Measurements from ENCODE around the gene MYBPHL.
A peak's percentile ranks its signal among the peaks of the same experiment; 100 is the strongest.

MYBPHL gene

GRCh38 chr1:109281680-109282496 is 24.9 kb downstream of the MYBPHL start:
- no peak for DNase-seq (ENCODE audit: extremely low read depth in 1 of 2, low read depth in 1 of 2)

DNA sequence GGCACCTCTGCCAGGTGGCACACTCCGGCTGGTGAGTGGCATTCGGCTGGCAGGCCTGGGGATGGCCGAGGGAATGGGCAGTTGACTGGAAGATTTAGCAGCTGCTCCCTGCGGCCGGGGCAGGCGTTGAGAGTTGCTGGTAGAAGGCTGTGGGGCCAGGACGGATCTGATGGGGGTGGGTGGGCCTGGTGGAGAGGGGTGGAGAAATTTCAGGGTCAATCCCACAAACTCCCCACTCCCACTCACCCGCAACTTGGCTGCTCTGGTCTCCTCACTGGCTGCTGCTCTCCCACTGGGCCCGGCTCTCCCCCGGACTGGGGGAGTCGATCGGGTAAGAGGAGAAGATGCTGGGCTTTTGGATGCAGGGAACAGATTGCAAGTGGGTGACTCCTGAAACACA is 25.9 kb downstream of the MYBPHL start:
- no peak for DNase-seq (ENCODE audit: extremely low read depth in 1 of 2, low read depth in 1 of 2)

- no peak for DNase-seq (ENCODE audit: extremely low read depth in 1 of 2, low read depth in 1 of 2)
Measured at GRCh38 chr1:109279615-109280278, 27.1 kb downstream of the MYBPHL start.

DNA sequence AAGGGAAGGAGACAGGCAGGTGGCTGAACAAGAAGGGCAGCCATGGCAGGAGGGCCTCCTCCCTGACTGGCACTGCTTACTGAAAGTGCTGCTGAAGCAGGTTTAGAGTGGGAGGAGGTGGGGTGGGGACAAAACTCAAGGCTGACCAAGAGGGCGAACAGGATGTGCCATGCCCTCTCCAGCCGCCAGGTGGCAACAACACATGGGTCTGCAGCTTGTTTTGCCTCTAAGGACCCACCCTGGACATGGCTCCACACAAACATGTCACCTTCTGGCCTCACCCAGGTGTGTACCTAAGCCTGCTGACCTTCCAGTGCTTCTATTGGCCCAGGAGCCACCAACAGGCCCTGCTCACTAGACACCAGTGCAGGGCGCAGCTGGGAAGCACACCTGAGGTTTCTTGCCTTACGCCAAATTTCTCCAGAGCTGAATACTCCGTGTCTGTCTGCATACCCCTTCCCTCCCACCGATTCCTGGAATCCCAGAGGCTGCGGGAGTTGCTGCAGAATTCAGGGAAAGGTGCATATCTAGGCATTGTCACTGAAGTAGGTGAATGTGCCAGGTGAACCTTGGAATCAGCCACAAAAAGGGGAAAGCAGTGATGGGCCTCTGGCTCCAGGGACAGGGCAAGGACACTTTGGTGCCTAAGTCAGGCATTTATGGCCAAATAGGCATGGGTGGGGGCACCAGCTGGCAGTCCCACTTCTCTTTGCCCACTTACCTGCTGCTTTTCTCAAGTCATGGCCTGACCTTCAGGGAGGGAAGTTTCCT is 29.2 kb downstream of the MYBPHL start:
- peak; percentile 30 to 61 for DNase-seq (ENCODE audit: extremely low read depth in 1 of 2, low read depth in 1 of 2)

- no peak for DNase-seq (ENCODE audit: extremely low read depth in 1 of 2, low read depth in 1 of 2)
Measured at GRCh38 chr1:109275706-109276345, 31.0 kb downstream of the MYBPHL start.

- no peak for DNase-seq (ENCODE audit: extremely low read depth in 1 of 2, low read depth in 1 of 2)
Measured at GRCh38 chr1:109274533-109275476, 32.0 kb downstream of the MYBPHL start.

- no peak for DNase-seq (ENCODE audit: extremely low read depth in 1 of 2, low read depth in 1 of 2)
Measured at GRCh38 chr1:109273570-109274288, 33.1 kb downstream of the MYBPHL start.

- no peak for DNase-seq (ENCODE audit: extremely low read depth in 1 of 2, low read depth in 1 of 2)
Measured at GRCh38 chr1:109272831-109273547, 33.8 kb downstream of the MYBPHL start.

DNA sequence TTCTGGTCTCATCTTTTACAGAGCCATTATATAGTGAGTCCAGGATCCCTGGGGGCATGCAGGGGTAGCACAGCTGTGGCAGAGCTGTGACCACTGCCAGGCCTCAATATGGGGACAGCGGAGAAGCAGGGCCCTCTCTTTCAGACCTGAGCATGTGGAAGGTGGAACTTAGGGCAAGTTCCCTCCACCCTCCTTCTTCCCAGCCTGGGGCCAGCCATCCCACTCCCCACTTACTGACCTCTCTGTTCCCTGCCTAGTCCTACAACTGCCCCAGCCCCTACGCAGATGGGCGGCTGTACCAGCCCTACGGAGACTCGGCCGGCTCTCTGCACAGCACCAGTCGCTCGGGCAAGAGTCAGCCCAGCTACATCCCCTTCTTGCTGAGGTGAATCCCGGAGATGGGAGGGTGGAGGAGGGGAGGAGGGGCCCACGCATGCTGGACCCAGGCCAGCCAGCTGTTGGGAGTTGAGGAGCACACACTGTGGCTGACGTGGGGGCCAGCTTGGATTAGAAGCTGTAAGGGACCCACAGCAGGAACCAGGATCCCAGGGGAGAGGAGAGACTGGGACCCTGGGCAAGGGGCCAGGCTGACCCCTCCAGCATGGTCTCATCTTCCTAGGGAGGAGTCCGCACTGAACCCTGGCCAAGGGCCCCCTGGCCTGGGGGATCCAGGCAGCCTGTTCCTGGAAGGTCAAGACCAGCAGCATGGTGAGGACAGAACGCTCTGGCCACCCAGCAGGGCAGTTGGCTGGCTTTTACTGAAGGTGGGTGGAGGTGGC is 34.6 kb downstream of the MYBPHL start:
- DNase-seq (ENCODE audit: extremely low read depth in 1 of 2, low read depth in 1 of 2), result no peak

- DNase-seq (ENCODE audit: extremely low read depth in 1 of 2, low read depth in 1 of 2), result no peak
Measured at GRCh38 chr1:109271458-109271857, 35.4 kb downstream of the MYBPHL start.

DNA sequence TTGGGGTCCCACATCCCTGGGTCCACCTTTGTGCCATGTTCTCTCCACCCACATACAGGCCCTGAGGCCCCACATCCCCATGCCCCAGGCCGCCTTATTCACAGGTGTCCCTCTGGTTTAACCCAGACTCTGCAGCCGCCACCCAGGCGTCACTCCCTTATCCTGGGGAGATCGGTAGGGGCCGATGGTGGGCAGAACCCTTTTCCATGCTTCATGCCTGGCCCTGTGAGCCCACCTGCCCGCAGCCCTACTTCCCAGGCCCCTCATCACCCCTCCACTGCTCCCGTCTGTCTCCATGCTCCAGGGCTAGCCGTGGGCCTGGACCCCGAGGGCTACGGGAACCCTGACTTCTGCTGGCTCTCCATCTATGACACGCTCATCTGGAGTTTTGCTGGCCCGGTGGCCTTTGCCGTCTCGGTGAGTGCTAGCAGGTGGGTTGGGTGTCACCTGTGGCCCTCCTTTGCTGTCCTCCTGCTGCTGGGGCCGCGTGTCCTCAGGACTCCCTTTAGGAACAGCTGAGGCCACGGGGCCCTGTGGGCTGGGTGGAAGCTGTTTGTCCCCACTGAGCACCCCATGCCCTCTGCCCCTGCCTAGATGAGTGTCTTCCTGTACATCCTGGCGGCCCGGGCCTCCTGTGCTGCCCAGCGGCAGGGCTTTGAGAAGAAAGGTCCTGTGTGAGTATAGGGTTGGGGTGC is 36.0 kb downstream of the MYBPHL start:
- DNase-seq (ENCODE audit: extremely low read depth in 1 of 2, low read depth in 1 of 2), result no peak

GRCh38 chr1:109269981-109270622 is 36.7 kb downstream of the MYBPHL start:
- DNase-seq (ENCODE audit: extremely low read depth in 1 of 2, low read depth in 1 of 2), result no peak

- DNase-seq (ENCODE audit: extremely low read depth in 1 of 2, low read depth in 1 of 2), result no peak
Measured at GRCh38 chr1:109269212-109269980, 37.4 kb downstream of the MYBPHL start.

DNA sequence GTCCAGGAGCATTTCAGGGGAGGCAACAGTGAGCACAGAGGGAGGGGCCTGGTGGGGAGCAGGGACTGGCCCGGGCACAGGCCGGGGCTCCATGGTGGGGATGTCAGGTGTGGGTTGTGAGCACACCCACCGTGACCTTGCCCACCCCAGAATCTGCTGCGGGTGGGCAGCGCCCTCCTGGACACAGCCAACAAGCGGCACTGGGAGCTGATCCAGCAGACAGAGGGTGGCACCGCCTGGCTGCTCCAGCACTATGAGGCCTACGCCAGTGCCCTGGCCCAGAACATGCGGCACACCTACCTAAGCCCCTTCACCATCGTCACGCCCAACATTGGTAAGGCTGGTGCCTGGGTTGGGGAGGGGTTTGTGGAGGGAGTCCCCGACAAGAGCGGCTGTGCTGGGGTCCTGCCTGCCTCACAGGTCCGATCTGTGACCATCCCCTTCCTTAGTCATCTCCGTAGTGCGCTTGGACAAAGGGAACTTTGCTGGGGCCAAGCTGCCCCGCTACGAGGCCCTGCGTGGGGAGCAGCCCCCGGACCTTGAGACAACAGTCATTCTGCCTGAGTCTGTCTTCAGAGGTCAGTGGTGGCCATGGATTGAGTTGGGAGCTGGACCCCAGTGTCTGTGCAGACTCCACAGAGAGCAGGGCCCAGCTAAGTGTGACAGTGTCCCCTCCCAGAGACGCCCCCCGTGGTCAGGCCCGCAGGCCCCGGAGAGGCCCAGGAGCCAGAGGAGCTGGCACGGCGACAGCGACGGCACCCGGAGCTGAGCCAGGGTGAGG is 38.2 kb downstream of the MYBPHL start:
- no peak for DNase-seq (ENCODE audit: extremely low read depth in 1 of 2, low read depth in 1 of 2)

DNA sequence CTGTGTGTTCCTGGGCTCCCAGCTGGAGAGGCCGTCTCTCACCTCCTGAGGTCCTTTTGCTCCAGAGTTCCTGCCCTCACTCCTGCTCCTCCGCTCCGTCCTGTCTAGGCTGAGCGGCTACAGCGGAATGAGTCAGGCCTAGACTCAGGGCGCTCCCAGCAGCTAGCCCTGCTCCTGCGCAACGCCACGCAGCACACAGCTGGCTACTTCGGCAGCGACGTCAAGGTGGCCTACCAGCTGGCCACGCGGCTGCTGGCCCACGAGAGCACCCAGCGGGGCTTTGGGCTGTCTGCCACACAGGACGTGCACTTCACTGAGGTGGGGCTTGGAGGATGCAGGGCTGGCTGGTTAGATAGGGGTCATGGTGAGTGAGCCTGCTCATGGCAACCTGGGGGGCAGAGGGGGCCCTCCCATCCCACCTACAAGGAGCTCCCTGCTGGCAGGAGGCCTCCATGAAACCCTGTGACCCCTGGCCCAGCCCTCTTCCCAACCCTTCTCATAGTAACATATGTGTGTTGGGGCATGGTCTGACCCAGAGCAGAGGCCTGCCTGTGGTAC is 39.0 kb downstream of the MYBPHL start:
- DNase-seq (ENCODE audit: extremely low read depth in 1 of 2, low read depth in 1 of 2), result no peak

All from stimulated activated CD8-positive, alpha-beta memory T cell treated with anti-CD3 and anti-CD28 coated beads, Interleukin-7, amount 100 ng/mL, for 48 hours (primary cell).